NCI-H2227 (cell line): ENCODE data around the gene DCAF15.
"Not testable (repeated sequence)": the region's sequence is repeated elsewhere in the genome, so short reads cannot be mapped to it uniquely, and the experiment has no call there.

Source experiments
- DNase-seq: peaks from one replicate; lab custom pipeline; 2025; ENCODE audit not compliant: unreplicated experiment; lab: John Stamatoyannopoulos, UW

The DCAF15 gene

GRCh38 chr19:13952154-13952930, at the start of gene DCAF15:
Gene DCAF15, plus strand, starts transcription at chr19:13952509. Its CDS starts 4 bp downstream, at chr19:13952513.
- DNase-seq: peak; percentile 98

- DNase-seq: no peak
Observed at GRCh38 chr19:13902993-13903555, 49.2 kb upstream of the DCAF15 start.

GRCh38 chr19:13905634-13906520, 46.4 kb upstream of the DCAF15 start, which contains the start of the genes BRME1 and CC2D1A:
Gene BRME1, minus strand, starts transcription at chr19:13906117. Its CDS starts 1,225 bp downstream, at chr19:13904892.
Gene CC2D1A, plus strand, starts transcription at chr19:13906201. Its CDS starts 241 bp downstream, at chr19:13906442.
- peak; percentile 93 for DNase-seq

GRCh38 chr19:13906521-13906904, 45.8 kb upstream of the DCAF15 start:
- no peak for DNase-seq

GRCh38 chr19:13906910-13907309, 45.4 kb upstream of the DCAF15 start:
- DNase-seq: no peak

GRCh38 chr19:13908674-13909073, 43.6 kb upstream of the DCAF15 start:
- DNase-seq: no peak

- DNase-seq: no peak
Observed at GRCh38 chr19:13909430-13909829, 42.9 kb upstream of the DCAF15 start.

- DNase-seq: no peak
Observed at GRCh38 chr19:13913352-13913751, 39.0 kb upstream of the DCAF15 start.

- no peak for DNase-seq
Observed at GRCh38 chr19:13914777-13915176, 37.5 kb upstream of the DCAF15 start.

- no peak for DNase-seq
Observed at GRCh38 chr19:13917888-13918406, 34.4 kb upstream of the DCAF15 start.

GRCh38 chr19:13918726-13919411, 33.4 kb upstream of the DCAF15 start:
- no peak for DNase-seq

- no peak for DNase-seq
Observed at GRCh38 chr19:13920524-13920923, 31.8 kb upstream of the DCAF15 start.

GRCh38 chr19:13920940-13921747, 31.2 kb upstream of the DCAF15 start:
- peak; percentile 56 for DNase-seq

- DNase-seq: not testable (repeated sequence)
Observed at GRCh38 chr19:13922118-13922517, 30.2 kb upstream of the DCAF15 start.

- no peak for DNase-seq
Observed at GRCh38 chr19:13923194-13923987, 28.9 kb upstream of the DCAF15 start.

- no peak for DNase-seq
Observed at GRCh38 chr19:13926010-13926409, 26.3 kb upstream of the DCAF15 start.

GRCh38 chr19:13926715-13927114, 25.6 kb upstream of the DCAF15 start:
- DNase-seq: no peak

- no peak for DNase-seq
Observed at GRCh38 chr19:13929340-13929739, 23.0 kb upstream of the DCAF15 start.

GRCh38 chr19:13929956-13930355, 22.4 kb upstream of the DCAF15 start:
- DNase-seq: no peak
